Skeletal muscle tissue (tissue), 4 donors: ENCODE data around the gene CDH5. TPM values are rescaled to one million over a fixed set of nuclear protein-coding genes. Genes with fewer than 3 reads are reported as not detected.

Source experiments
- H3K27ac ChIP-seq: one replicate; pipeline ENCODE4 v1.7.0; 2013; ENCODE audit warnings: mild to moderate bottlenecking, low read depth, low read length, inconsistent platforms
- H3K27me3 ChIP-seq, 3 donors: one replicate each; pipeline ENCODE4 v1.7.0; 2013; ENCODE audit warnings: low read length in 3 of 3; ENCODE audit not compliant: control insufficient read depth in 3 of 3, insufficient read depth in 3 of 3
- H3K36me3 ChIP-seq, 3 donors: one replicate each; pipeline ENCODE4 v1.7.0; 2013; ENCODE audit warnings: low read length in 3 of 3; ENCODE audit not compliant: control insufficient read depth in 3 of 3, insufficient read depth in 3 of 3
- H3K4me1 ChIP-seq, 3 donors: one replicate each; pipeline ENCODE4 v1.7.0; 2013; ENCODE audit warnings: low read length in 3 of 3, mild to moderate bottlenecking in 3 of 3; ENCODE audit not compliant: control insufficient read depth in 3 of 3, insufficient read depth in 3 of 3
- H3K4me3 ChIP-seq, 3 donors: one replicate each; pipeline ENCODE4 v1.7.0; 2013; ENCODE audit warnings: low read length in 3 of 3
- H3K9ac ChIP-seq, 3 donors: one replicate each; pipeline ENCODE4 v1.7.0; 2013; ENCODE audit warnings: low read length in 3 of 3, mild to moderate bottlenecking in 3 of 3, moderate library complexity in 2 of 3, low read depth in 1 of 3
- H3K9me3 ChIP-seq, 3 donors: one replicate each; pipeline ENCODE4 v1.7.0; 2013; ENCODE audit warnings: low read length in 3 of 3; ENCODE audit not compliant: control insufficient read depth in 3 of 3
- total RNA-seq: library from RNA; depleted of rRNA; stranded (reverse); fragments of >200 nt; gene quantifications from one replicate; pipeline ENCODE4 v1.2.3, GENCODE V29; 2014
- donor health status: Osteomylitis.

Gene CDH5
- total RNA-seq, 1 donor from 2014 or later: 42.8 TPM

GRCh38 chr16:66353055-66353454 lies 13.4 kb upstream of the CDH5 start:
- Histone ChIP-seq H3K9me3 (no peaks in the 10 kb centered on the region), H3K4me1 (peaks cover 4 to 5% (median 4%) of the 10 kb centered on the region in 3 donors)

GRCh38 chr16:66354034-66354909 lies 12.2 kb upstream of the CDH5 start:
- H3K9me3 ChIP-seq: no peaks in the 10 kb centered on the region
- H3K4me3 ChIP-seq: no peak overlapping the region
- H3K9ac ChIP-seq: no peak overlapping the region
- H3K27ac ChIP-seq: no peak overlapping the region
- peaks cover 5 to 7% (median 5%) of the 10 kb centered on the region in 3 donors for H3K4me1 ChIP-seq
- H3K36me3 ChIP-seq: no peaks in the 10 kb centered on the region
- H3K27me3 ChIP-seq: peaks cover 8 to 37% (median 15%) of the 10 kb centered on the region in 3 donors

More at GRCh38 chr16:66353055-66353454, 13.4 kb upstream of the CDH5 start:
- Histone ChIP-seq H3K36me3 (no peaks in the 10 kb centered on the region), H3K27ac (no peak overlapping the region), H3K4me3 (no peak overlapping the region), H3K9ac (no peak overlapping the region), H3K27me3 (peaks cover 8 to 40% (median 15%) of the 10 kb centered on the region in 3 donors)

- Histone ChIP-seq H3K36me3 (no peaks in the 10 kb centered on the region), H3K4me1 (peaks cover 12 to 17% (median 14%) of the 10 kb centered on the region in 3 donors), H3K27me3 (peaks cover 11 to 37% (median 19%) of the 10 kb centered on the region in 3 donors), H3K4me3 (no peak overlapping the region), H3K9ac (no peak overlapping the region), H3K27ac (no peak overlapping the region), H3K9me3 (no peaks in the 10 kb centered on the region)
Measured at GRCh38 chr16:66355526-66355925, 11.0 kb upstream of the CDH5 start.

DNA sequence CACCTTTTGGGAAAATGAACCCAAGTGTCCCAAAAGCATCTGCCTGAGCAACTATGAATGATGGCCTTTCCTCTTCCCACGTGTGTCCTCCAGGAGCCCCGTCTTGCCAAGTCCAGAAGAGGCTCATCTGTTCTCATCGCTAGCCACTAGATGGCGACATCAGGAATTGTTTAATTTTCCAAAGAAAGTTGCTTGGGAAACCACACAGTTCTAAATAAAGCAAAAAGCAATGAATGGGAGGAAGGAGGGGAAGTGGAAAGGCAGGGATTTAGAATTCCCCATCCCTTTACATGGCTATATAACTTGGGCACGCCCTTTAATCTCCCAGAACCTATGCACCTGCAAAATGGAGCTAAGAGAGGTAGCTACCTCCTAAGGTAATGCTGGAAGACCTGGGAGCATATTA lies 9.0 kb upstream of the CDH5 start:
- Histone ChIP-seq H3K9ac (no peak overlapping the region), H3K27ac (no peak overlapping the region), H3K4me3 (no peak overlapping the region), H3K9me3 (no peaks in the 10 kb centered on the region), H3K4me1 (peaks cover 14 to 27% (median 16%) of the 10 kb centered on the region in 3 donors), H3K27me3 (peaks cover 10 to 25% (median 24%) of the 10 kb centered on the region in 3 donors), H3K36me3 (no peaks in the 10 kb centered on the region)

DNA sequence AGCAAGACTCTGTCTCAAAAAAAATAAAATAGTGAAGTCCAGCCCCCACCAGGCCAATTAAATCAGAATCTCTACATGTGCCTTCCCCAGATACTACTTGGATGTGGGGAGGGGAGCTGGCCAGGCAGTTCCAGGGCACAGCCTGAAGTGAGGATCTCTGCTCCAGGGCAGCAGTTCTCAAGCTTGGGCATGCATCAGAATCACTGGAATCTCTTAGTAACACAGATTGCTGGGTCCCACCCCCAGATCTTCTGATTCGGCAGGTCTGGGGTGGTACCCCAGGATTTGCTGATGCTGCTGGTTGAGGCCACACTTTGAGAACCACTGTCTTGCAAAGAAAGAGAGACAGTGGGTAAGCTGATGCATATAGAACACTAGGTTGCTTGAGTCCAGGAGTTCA lies 8.3 kb upstream of the CDH5 start:
- H3K9ac ChIP-seq: no peak overlapping the region
- H3K27me3 ChIP-seq: peaks cover 12 to 23% (median 22%) of the 10 kb centered on the region in 3 donors
- peaks cover 14 to 30% (median 16%) of the 10 kb centered on the region in 3 donors for H3K4me1 ChIP-seq
- H3K27ac ChIP-seq: no peak overlapping the region
- H3K9me3 ChIP-seq: no peaks in the 10 kb centered on the region
- no peaks in the 10 kb centered on the region for H3K36me3 ChIP-seq
- H3K4me3 ChIP-seq: no peak overlapping the region

DNA sequence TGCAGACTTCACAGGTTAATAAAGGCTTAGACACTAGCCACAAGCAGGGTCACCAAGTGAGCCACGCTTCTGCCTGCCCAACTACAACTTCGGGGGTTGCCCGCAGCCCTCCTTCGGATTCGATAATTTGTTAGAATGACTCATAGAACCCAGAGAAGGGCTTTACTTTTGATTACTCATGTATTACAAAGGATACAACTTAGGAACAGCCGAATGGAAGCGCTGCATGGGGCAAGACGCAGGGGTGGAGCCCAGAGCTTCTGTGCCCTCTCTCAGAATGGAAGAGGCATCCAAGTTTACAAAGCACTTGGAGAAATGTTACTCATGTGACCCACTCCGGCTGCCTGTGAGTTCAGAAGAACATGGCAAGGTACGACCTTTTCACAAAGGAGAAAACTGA lies 7.5 kb upstream of the CDH5 start:
- peak overlapping the region; percentile 51 for H3K27ac ChIP-seq
- H3K36me3 ChIP-seq: no peaks in the 10 kb centered on the region
- no peak overlapping the region for H3K4me3 ChIP-seq
- H3K9me3 ChIP-seq: no peaks in the 10 kb centered on the region
- peaks cover 14 to 34% (median 17%) of the 10 kb centered on the region in 3 donors for H3K4me1 ChIP-seq
- peak overlapping the region in 1 of 3 donors; percentile 23 for H3K9ac ChIP-seq
- H3K27me3 ChIP-seq: peaks cover 9 to 18% (median 14%) of the 10 kb centered on the region in 3 donors

DNA sequence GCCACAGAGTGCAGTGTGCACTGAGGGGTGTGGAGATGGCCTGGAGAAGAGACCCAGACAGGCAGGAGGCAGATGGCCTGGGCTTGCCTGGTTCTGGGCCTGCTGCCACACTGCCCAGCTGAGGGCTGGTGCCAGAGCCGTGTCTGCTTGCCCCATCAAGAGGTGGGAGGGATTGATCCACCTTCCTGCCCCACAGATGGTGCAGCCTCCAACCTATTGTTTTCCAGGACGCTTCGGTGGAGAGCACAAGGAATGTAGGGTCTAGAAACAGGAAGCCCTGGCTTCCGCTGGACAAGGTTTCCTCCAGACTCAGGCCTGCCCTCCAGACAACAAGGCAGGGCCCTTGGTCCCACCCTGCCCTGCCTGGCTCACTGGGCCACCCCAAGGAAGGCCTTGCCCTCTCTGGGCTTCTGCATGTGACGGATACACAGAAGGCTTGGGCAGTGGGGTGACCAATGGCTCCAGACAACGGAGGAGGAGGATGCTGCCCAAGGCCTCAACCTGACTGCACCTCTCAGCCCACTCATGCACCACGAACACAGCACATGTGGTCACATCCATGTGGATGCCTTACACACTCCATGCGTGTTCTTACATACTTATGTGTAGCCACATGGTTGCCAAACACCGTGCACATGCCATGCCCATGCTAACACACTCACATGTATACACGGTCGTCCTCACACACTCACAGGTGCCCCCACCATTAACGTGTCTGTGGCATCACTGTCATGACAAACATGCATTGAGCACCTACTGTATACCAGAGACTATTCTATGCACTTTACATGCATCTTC lies 6.5 kb upstream of the CDH5 start:
- no peaks in the 10 kb centered on the region for H3K36me3 ChIP-seq
- peak overlapping the region; percentile 51 for H3K27ac ChIP-seq
- H3K9ac ChIP-seq: peak overlapping the region in 1 of 3 donors; percentile 33
- peaks cover 21 to 40% (median 24%) of the 10 kb centered on the region in 3 donors for H3K4me1 ChIP-seq
- H3K27me3 ChIP-seq: peaks cover 9 to 14% (median 12%) of the 10 kb centered on the region in 3 donors
- no peak overlapping the region for H3K4me3 ChIP-seq
- no peaks in the 10 kb centered on the region for H3K9me3 ChIP-seq

DNA sequence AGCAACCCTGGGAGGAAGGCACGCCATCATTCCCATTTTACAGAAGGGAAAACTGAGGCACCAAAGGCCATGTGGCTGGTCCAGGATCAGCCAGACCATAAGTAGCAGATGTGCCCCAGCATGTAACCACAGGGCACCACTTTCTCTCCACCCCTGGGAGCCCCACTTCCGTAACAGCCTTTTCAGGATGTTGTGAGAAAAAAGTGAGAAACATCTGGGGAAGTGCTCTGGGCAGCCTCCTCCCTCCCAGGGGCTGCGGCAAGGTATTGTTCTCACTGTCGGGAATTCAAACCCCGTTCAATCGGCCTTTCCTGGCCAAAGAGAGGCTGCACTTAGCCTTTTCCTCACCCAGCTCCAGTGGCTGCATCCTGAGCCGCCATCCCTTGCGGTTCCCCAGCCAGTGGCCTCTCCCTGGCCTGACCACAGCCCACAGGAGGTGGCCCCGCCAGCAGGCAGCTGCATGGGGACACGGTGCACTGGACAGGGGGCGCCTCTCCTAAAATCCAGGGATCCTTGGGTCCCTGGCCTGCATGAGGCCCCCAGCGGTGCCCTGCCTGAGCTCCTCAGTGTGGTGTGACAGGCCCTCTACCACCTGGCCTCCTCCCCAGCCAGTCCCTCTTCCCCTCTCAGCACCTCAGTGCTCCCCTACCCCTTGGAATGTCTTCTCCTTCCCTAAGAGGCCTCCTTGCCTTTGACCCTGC lies 5.7 kb upstream of the CDH5 start:
- peaks cover 27 to 47% (median 29%) of the 10 kb centered on the region in 3 donors for H3K4me1 ChIP-seq
- H3K27ac ChIP-seq: peak overlapping the region; percentile 74
- peak overlapping the region in 1 of 3 donors; percentile 29 for H3K4me3 ChIP-seq
- H3K9ac ChIP-seq: peak overlapping the region in 1 of 3 donors; percentile 50
- H3K9me3 ChIP-seq: no peaks in the 10 kb centered on the region
- peaks cover 12 to 18% (median 13%) of the 10 kb centered on the region in 3 donors for H3K27me3 ChIP-seq
- no peaks in the 10 kb centered on the region for H3K36me3 ChIP-seq

DNA sequence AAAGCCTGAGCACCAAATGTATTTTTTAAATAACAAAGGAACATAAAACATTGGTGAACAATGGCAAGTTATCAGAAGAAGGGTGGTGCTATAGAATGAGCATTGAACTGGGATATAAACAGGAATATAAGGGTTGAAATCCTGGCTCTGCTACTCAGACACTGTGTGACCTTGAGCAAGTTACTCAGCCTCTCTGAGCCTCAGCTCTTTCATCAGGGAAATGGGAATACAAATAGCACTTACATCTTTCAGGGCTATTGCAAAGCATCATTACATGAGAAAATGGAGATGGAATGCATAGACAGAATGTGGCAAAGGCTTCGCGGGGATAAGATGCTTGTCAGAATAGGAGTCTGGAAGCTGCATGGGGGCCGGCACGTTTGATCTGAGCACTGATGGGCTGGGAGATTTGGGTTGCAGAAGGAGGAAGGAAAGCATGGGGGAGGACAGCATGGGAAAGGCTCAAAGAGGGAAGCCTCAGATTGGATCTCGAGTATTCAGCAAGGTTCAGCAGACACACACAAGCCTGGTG lies 4.8 kb upstream of the CDH5 start:
- H3K9me3 ChIP-seq: no peaks in the 10 kb centered on the region
- H3K27ac ChIP-seq: peak overlapping the region; percentile 74
- peaks cover 31 to 53% (median 35%) of the 10 kb centered on the region in 3 donors for H3K4me1 ChIP-seq
- H3K4me3 ChIP-seq: no peak overlapping the region
- no peak overlapping the region for H3K9ac ChIP-seq
- peaks cover 13 to 25% (median 16%) of the 10 kb centered on the region in 3 donors for H3K27me3 ChIP-seq
- H3K36me3 ChIP-seq: no peaks in the 10 kb centered on the region
